GM12874 (cell line): ENCODE data around the gene NXPE4.

ENCODE experiments used
- CTCF ChIP-seq: IDR thresholded peaks from 2 replicates; pipeline ENCODE4 v1.5.1; 2011; ENCODE audit warnings: low read depth, mild to moderate bottlenecking, control low read depth, low read length, moderate library complexity; ENCODE audit not compliant: insufficient read depth

The NXPE4 gene

GRCh38 chr11:114619659-114620173, 24.1 kb upstream of the NXPE4 start:
- no peak for TF ChIP-seq CTCF

- no peak for TF ChIP-seq CTCF
These were observed 22.6 kb upstream of the NXPE4 start for GRCh38 chr11:114618139-114618538.

GRCh38 chr11:114617157-114618124, 21.9 kb upstream of the NXPE4 start:
- no peak for TF ChIP-seq CTCF

- TF ChIP-seq CTCF, result no peak
These were observed 20.9 kb upstream of the NXPE4 start for GRCh38 chr11:114616516-114616915.

- no peak for TF ChIP-seq CTCF
These were observed 20.1 kb upstream of the NXPE4 start for GRCh38 chr11:114615448-114616361.

- TF ChIP-seq CTCF, result no peak
These were observed 18.6 kb upstream of the NXPE4 start for GRCh38 chr11:114614127-114614720.
